ENCODE data around the gene TRIM29.

TRIM29 gene

GRCh38 chr11:120139316-120140069, 1.6 kb upstream of the TRIM29 start:
- DNase-seq (ENCODE audit: low spot score): no peak
- FAIRE-seq: no peak

- DNase-seq (ENCODE audit: low spot score): no peak
- FAIRE-seq: no peak
Measured at GRCh38 chr11:120137187-120137610, 714 bp downstream of the TRIM29 start.

GRCh38 chr11:120136356-120136755, 1.6 kb downstream of the TRIM29 start:
- no peak for FAIRE-seq

GRCh38 chr11:120135838-120136237, 2.1 kb downstream of the TRIM29 start:
- no peak for DNase-seq (ENCODE audit: low spot score)
- no peak for FAIRE-seq

More at GRCh38 chr11:120136356-120136755, 1.6 kb downstream of the TRIM29 start:
- no peak for DNase-seq (ENCODE audit: low spot score)

GRCh38 chr11:120134931-120135228, 3.0 kb downstream of the TRIM29 start:
- FAIRE-seq (no peak), DNase-seq (ENCODE audit: low spot score) (no peak)

GRCh38 chr11:120134106-120134930, 3.6 kb downstream of the TRIM29 start:
- FAIRE-seq (no peak), DNase-seq (ENCODE audit: low spot score) (no peak)

- DNase-seq (ENCODE audit: low spot score) (no peak), FAIRE-seq (no peak)
Measured at GRCh38 chr11:120133216-120134105, 4.5 kb downstream of the TRIM29 start.

GRCh38 chr11:120132645-120133185, 5.2 kb downstream of the TRIM29 start:
- DNase-seq (ENCODE audit: low spot score) (no peak), FAIRE-seq (no peak)

- FAIRE-seq (no peak), DNase-seq (ENCODE audit: low spot score) (no peak)
Measured at GRCh38 chr11:120131941-120132644, 5.8 kb downstream of the TRIM29 start.

GRCh38 chr11:120130991-120131760, 6.7 kb downstream of the TRIM29 start:
- no peak for FAIRE-seq

GRCh38 chr11:120130176-120130980, 7.5 kb downstream of the TRIM29 start:
- FAIRE-seq (no peak), DNase-seq (ENCODE audit: low spot score) (no peak)

More at GRCh38 chr11:120130991-120131760, 6.7 kb downstream of the TRIM29 start:
- DNase-seq (ENCODE audit: low spot score): no peak

- DNase-seq (ENCODE audit: low spot score): no peak
- no peak for FAIRE-seq
Measured at GRCh38 chr11:120129570-120129969, 8.3 kb downstream of the TRIM29 start.

- DNase-seq (ENCODE audit: low spot score) (no peak), FAIRE-seq (no peak)
Measured at GRCh38 chr11:120128392-120129119, 9.4 kb downstream of the TRIM29 start.

- FAIRE-seq (no peak), DNase-seq (ENCODE audit: low spot score) (no peak)
Measured at GRCh38 chr11:120127236-120127635, 10.7 kb downstream of the TRIM29 start.

- FAIRE-seq (no peak), DNase-seq (ENCODE audit: low spot score) (no peak)
Measured at GRCh38 chr11:120126620-120127019, 11.3 kb downstream of the TRIM29 start.

GRCh38 chr11:120125509-120125908, 12.4 kb downstream of the TRIM29 start:
- no peak for DNase-seq (ENCODE audit: low spot score)
- no peak for FAIRE-seq

- peak; percentile 89 for FAIRE-seq
- DNase-seq (ENCODE audit: low spot score): peak; percentile 80
Measured at GRCh38 chr11:120125024-120125423, 12.9 kb downstream of the TRIM29 start.

- DNase-seq (ENCODE audit: low spot score) (no peak), FAIRE-seq (no peak)
Measured at GRCh38 chr11:120124355-120124754, 13.6 kb downstream of the TRIM29 start.
